Activated CD8-positive, alpha-beta memory T cell treated with anti-CD3 and anti-CD28 coated beads, Interleukin-2, amount 50 U/mL, for 24 hours (primary cell): ENCODE data around the gene NEDD4L.

Source experiments
- DNase-seq: peaks from one replicate; pipeline ENCODE4 v3.0.0-alpha.2; 2020; ENCODE audit errors: extremely low read depth

Gene NEDD4L

DNA sequence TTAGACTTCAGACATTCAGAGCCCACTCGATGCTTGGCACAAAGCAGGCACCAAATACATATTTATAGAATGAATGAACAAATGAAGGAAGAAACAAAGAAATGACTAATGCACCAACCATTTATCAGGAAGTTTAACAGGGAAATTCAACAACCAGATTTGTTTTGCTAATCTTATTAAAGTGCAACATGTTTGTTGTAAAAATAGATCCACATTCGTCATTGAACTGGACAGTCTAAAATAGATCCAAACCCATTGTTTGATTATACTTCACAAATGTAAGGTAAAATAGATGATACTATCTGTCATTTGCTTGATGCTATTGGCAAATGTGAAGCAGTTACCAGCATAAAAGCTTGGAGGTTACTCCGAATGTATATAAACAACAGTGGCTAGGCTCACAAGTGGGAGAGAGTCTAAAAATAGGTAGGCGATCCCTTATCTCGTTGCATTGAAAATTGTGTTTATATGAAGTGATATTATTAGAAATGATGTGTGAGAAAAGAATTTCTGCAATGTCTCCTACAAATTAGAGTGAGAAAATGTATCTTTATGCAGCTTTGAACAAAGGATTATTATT lies 246.2 kb downstream of the NEDD4L start:
- DNase-seq: no peak

DNA sequence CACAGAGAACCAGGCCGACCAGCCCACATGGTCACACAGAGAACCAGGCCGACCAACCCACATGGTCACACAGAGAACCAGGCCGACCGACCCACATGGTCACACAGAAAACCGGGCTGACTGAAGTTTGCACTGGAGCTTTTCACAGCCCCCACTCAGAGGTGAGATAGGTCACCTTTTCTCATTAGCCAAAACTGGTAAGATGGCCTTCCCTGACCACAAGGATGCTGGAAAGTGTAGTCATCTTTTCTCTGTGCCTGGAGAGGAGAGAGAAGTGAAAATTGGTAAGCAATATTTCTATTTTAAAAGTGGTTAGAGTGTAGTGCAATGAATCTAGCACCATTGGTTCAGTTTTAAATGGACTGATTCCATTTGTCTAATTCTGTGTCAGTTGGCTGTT lies 247.1 kb downstream of the NEDD4L start:
- DNase-seq: no peak

DNA sequence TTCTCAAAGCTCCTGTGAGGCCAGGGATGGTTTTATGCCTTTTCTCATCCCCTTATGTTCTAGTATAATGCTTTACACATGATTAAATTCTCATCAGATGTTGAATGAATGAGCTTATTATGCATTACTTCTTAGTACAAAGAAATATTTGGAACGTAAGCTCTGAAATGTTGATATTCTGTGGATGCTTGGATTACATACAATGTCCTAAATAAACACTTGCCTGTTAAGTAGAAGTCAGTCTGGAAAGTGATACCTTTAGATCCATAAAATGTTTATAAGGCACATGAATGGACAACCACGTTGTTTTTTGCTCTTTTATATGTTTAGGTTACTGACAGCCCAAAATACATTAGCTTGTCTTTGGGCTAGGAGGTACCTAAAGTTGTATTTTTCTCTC lies 248.6 kb downstream of the NEDD4L start:
- no peak for DNase-seq

DNA sequence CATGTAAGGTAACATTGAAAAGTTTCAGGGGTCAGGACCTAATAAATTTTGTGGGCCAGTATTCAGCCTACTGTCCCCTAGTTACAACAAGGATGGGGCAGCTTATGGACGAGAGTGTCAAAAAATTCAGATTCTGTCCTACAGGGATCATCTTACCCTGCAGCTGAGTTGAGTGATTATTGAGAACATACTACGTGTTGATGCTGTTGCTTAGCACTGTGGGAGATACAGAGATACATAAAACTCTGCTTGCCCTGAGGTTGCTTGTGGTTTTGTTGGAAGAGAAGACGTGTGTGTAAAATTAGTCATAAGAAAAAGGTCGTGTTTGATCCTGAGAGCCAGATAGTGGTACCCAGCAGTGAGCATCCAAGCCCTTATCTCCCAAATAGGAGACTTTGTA lies 253.2 kb downstream of the NEDD4L start:
- DNase-seq: no peak

DNA sequence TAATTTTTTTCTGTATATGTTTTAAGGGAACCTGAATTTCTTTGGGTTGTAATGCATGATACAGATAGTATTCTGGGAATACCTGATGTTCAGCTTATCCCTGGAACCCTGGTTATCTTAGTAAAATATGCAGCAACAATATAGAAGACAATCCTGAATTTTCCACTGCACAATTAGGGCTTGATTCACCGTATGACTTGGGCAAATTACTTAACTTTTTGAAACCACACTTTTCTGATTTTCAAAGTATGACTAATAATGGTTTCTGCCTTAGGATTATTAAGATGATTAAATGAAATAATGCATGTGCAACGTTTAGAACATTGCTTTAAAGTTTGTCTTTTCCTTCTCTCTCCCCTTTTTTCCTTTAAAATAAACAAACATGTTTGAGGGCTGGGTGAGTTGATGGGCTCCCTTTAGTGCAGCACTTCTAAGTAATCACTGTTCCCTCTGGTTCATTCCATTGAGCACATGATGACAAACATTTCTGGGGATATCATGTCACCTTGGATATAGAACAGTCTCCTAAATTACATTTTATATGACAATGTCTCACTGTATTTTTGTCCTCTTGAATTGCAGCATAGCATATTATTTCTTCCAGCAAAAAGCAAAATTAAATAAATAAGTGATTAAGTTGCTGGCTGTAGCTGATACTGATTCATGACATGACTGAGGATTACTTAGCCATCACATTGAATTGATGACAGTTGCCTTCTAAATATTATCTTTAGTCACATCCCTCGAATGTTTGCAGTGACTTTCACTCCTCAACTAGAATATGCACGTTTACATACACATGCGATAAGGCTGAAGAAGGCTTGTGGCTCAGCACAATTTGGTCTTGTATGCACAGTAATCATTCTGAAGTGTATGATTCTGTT lies 254.5 kb downstream of the NEDD4L start:
- no peak for DNase-seq

DNA sequence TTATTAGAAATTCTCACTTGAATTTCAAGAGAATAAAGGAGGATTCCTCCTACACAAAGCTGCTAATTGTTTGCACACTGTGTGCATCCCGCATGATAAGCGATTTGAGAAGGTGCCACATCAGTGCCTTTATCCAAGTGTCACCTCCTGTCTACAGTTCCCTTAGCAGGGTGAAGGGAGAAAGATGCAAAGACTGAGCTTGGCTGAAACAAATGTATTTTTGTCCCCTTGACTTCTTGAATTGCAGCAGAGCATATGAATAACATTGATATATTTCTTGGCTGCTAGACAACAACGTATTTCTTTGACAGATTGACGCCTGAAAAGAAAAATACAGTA lies 255.1 kb downstream of the NEDD4L start:
- no peak for DNase-seq

DNA sequence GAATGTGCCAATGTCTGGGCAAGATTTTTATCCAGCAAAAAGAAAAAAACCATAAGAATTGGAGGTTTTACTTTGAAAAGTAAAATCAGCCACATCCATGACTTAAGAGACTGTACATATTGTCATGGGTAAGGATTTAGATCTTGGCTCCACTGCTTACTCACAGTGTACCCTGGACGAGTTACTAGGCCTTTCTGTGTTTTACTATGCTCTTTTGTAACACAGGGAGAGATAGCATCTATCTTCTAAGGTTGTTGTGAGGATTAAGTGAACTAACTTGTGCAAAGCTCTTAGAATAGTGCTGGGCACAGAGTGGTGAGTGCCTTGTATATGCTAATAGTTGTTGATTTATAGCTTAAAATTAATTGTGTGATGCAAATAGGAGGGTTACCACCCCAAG lies 255.9 kb downstream of the NEDD4L start:
- no peak for DNase-seq

DNA sequence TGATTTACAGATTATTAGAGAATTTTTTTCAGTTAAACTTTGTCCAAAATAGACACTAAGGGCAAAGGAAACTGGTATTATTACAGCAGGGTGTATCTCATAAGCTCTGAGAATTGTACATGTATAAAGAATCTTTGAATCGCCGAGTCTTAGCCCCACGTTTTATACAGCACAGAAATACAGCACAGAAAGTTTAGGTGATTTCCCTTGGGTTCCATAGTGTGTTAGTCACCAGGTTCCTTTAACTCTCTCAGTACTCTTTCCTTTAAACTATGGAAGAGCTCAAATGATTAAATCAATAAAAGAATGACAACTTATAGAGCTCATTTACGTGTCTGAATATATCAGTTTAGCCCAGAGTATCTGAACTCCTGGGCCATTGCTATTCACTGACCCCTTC lies 256.8 kb downstream of the NEDD4L start:
- no peak for DNase-seq

DNA sequence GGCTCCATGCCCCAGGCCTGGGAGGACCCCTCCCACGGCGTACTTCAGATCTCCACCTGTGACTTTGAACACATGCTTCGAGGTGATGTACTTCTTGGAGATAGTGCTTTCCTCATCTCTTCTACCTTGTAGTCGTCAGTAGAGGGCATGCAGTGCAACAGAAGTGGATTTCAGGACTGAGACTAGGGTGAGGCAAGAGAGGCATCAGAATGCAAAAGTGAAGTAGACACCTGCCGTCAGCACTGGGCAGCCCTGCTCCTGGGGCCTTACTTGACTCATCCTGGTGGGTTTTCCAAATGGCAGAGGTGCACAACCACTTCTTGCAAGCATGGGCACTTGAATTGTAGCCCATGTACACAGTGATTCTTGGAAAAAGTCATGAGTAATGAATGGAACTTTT lies 258.8 kb downstream of the NEDD4L start:
- DNase-seq: no peak

DNA sequence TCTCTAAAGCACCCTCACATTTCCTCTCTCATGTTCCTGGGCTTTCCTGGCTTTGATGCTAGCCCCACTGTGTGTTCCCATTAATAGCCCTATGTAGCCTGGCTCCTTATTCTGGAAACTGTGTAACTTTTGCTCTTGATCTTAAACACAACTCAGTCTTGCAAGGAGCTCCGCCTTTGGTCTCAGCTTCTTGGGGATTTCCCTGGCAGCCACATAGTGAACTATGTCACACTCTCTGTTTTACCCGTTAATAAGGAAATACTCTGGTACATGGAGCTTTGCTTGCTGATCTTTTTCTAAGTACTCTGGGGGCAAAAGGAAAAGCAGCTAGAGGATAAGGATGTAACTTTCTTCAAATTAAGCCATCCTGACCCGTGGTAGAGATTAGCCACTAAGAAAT lies 259.3 kb downstream of the NEDD4L start:
- DNase-seq: no peak

DNA sequence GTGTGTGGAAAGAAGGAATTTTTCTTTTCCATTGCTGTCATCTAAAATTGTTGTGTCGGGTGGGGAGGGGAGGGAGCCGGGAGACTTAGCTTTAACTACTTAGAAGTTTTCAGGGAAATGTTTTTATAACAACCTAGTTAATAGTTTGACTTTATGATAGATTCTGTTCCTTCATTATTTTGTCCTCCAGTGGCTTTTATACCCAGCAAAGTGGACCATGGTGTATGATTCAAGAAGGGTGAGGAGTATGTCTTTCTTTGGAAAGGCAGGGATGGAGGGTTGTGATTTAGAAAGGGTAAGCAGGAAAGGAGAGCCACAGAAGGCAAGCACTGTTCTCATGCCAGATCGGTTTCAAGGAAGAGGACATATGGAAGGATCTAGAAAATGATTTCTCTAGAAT lies 261.8 kb downstream of the NEDD4L start:
- no peak for DNase-seq

DNA sequence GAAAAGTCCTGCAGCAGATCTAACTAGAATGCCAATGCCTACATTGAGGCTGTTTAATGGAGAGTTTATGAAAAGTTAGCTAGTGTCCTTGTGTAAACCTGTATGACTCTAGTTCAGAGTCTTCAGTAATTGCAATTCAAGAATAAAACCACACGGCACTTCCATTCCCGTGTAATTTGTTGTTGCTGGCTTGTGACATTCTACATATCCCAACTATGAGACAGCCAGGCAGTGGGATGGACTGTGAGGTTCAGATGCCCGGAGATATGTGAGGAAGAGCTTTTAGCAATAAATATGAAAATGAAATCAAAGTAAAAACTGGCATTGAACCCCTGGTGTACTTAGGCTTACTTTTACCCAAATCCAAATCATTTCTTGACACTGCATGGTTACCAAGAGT lies 263.4 kb downstream of the NEDD4L start:
- DNase-seq: no peak

DNA sequence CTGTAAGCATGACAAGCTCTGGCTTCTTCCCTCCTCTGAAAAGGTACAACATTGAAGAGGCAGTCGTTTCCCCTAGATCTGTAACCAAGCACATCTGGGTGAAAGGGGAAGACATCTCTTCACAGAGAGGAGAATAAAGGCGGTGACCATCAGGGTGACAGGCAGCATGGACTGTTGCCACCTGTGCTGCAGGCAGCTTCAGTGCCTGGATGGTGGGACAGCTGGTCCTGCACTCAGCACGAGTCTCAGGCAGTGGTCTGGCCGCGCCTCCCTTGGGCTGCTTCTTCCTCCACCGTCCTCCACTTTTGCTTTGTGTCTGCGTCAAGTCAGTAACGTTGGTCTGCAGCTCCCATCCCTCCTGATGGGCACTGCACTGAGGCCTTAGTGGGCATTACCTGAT lies 264.4 kb downstream of the NEDD4L start:
- no peak for DNase-seq

DNA sequence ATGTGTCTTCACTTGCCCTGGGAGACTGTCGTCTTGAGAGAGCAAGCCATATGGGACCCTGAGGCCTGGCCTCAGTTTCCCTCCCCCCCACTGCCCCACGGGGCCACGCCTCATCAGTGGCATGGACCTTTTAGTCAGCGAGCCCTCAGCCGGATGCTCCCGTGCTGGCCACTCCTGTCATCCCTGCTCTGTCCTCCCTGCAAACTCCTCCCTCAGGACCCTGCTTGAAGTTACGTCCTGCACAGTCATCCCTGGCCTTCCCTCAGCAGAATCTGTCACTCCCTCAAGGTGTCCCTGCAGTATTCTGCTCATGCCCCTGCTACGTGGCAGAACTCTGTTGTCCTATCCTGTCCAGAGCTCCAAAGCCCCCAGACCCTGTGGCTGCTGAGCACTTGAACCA lies 265.1 kb downstream of the NEDD4L start:
- no peak for DNase-seq

DNA sequence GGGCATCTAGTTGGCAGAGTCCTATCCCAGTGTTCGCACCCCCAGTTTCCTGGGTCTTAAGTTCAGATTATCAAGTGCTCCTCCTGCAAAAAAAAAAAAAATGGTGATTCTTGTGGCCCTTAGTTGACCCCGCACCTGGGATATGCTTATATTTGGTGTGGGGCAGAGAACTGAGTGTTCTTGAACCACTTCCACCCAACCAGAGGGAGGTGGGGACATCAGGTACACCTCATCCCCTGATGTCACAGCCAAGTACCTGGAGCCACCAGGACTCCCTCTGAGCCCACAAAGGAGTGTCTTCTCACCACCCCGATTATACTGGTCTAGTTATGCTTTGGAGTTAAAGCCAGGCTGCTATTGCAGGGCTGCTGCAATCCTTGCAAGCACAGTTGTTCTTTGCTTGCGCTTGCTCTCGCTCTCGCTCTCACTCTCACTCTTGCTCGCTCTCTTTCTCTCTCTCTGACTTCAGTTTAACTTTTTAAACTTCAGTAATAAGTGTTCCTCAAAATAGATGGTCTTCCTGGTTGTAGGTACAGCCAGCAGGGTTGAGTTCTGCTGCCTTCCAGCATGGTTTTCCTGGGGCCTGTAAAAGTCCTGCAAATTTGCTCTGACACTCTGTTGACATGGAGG lies 265.7 kb downstream of the NEDD4L start:
- no peak for DNase-seq

DNA sequence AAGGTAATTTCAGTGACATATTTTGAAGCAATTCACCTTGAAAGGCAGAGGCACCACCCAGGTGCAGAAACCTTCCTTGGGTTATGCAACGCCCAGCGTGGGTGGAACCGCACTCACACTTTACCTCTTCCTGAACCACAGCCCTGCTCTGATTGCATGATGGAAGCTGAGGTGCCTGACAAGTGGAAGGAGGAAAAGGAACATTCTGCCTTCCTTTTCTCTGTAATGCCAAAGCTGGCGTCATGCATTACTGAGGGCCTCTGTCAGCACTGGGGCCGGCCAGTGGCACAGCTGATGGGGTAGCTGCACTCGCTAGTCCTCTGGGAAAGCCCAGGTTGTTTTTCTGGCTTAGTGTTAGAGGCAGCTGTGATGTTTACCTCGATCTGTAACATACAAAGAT lies 266.5 kb downstream of the NEDD4L start:
- no peak for DNase-seq

DNA sequence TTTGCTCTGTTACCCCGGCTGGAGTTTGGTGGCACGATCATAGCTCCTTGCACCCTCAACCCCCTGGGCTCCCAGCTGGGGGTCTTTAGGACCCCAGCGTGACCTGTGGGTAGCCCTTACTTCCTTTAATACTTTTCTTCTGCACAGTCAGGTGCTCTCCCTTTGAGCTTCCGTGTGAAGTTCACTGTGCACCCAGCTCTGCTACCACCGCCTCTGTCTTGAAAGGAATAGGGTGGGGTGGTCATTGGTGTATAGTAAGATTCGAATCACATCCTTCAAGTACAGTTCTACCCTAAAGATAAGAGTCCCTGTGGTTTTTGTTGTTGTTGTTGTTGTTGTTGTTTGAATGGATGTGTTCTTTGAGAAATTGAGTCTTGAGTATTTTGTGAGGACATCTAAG lies 267.4 kb downstream of the NEDD4L start:
- DNase-seq: no peak

DNA sequence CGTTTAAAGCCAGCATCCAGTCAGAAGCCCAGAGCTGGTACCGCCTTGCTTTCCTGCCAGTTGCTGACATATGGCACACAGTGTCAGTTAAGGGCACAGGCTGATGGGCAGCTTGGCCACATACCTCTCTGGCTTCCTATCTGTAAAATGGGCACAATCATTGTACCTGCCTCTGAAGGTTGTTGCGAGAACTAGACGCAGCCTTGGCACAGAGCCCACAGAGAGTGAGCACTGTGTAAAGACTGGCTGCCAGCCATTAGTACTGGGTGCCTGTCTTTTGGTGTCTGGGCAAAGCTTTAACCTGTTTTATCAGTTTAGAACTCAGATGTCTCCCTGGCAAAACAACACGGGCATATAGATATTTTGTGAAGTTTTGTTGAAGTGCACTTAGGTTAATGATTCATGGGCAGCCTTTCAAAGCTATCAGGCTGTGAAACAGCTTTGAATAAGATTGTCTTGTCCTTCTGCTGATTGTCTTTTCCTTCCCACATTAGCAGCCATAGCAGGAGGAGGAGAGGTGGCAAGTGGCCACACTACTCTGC lies 269.5 kb downstream of the NEDD4L start:
- DNase-seq: no peak

DNA sequence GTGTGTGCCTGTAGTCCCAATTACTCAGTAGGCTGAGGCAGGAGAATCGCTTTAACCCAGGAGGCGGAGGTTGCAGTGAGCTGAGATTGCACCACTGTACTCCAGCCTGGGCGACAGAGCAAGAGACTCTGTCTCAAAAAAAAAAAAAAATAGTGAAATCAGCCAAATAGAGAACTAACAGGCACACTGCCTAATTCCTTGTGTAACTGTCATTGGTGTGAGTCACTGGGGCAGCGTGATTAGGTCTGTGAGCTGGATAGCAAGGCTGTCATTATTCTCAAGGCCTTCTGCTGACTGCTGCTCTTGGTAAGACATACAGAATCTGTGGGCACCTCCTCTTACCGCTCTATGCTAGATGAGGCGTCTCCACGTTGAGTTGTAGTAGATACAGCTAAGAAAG lies 270.3 kb downstream of the NEDD4L start:
- no peak for DNase-seq

DNA sequence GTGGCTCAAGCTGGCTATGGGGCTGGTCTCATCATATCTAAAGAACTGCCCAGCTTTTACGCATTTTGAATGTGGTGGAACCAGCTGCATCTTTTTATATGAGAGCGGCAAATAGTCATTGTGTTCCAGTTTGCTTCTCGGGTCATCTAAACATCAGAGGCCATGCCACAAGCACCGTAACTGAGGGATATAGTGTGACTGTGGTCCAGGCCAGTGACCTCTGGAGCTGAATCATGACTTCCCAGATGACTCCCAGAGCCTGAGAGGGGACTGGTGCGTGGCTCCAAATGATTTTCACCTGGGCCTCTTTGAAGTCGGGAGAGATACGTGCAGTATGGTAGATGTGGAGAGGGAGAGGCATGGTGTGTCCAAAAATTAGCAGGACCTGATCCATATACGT lies 271.0 kb downstream of the NEDD4L start:
- no peak for DNase-seq

DNA sequence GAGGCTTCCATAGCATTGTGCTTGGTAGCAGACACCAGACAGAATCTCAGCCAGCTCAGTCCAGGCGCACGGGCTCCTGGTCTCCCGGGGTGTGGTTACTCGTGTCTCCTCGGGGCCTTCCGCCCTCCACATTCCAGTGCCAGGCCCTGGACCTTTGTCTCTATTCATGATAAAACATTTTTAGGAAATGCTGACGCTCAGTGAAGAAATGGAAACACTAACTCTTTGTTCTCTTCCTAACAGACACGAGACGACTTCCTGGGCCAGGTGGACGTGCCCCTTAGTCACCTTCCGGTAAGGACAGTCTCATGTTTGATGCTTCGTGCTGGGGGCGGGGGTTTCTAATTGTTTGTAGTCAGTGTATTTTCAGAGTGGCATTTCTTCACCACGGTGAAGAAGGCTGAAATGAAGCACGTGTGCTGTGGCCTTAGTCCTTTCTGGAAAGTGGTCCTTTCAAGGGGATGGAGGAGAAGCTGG lies 271.8 kb downstream of the NEDD4L start:
- no peak for DNase-seq

DNA sequence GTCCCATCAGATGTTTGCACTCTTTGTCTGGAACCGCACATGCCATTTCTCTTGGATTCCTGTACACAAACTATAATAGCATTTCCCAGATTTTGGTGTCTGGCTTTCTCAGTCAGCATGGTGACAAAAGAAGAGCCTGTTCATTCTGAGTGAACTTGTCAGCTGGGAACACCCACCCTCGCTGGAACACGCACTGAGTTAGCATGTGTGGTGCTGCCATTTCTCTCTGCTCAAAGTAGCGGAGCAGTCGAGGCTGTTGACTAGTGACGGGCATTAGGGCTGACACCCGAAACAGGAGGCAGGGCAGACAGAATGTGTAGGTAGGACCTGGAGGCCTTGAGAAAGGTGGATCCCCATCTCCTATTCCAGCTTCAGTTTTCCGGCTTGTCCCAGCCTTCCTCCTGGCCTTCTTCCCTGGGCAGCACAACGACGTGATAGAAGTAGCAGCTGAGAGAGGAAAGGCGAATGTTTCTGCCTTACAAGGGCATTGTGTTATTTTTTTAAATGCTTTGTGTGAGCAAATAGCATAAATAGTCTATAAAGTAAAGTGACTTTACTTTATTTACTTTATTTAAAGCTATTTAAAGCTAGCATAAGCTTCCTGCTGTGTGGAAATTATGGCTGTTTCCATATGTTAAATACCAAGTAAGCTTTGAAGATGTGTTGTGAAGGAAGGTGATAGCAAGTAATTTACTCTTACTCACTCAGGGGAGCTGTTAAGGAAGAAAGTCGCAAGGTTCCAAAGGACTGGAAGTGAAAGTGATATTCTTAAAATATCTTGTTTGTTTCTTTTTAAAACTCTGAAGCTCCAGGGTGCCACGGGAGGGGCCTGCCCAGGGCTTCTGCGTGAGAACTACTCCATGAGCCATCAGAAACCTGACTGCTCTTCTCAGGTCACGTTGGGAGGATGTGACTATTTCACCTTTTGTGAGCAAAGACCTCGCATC lies 272.6 kb downstream of the NEDD4L start:
- DNase-seq: no peak
